Stimulated activated CD4-positive, alpha-beta T cell treated with anti-CD3 and anti-CD28 coated beads, Interleukin-15, amount 100 ng/mL, for 1 hour (primary cell): ENCODE data around the gene NAE1.
"Not testable (repeated sequence)": the region's sequence is repeated elsewhere in the genome, so short reads cannot be mapped to it uniquely, and the experiment has no call there.

ENCODE experiments used
- DNase-seq, 2 donors: peaks; one replicate each; pipeline ENCODE4 v3.0.0-alpha.2; 2020; ENCODE audit warnings: low read depth in 1 of 2, low spot score in 1 of 2

Gene NAE1

DNA sequence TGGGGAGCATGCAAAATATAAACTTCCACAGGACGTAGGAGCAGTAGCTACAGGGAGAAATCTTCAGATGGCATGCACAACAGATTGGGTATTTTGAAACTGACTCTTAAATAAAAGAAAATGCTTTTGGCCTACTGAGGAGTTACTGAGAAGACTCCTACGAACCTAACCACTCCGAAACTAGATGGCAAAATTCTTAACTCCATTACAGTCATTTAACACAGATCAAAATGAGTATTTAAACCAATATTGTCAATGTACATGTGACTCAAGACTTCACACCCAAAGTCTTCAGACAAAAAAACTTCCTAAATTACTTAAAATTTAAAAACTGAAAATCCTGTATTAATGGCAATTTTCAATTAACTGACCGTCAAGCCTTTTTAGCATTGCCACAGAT, 21.0 kb downstream of the NAE1 start:
- no peak for DNase-seq

GRCh38 chr16:66802159-66802558, 28.6 kb downstream of the NAE1 start:
- no peak for DNase-seq

DNA sequence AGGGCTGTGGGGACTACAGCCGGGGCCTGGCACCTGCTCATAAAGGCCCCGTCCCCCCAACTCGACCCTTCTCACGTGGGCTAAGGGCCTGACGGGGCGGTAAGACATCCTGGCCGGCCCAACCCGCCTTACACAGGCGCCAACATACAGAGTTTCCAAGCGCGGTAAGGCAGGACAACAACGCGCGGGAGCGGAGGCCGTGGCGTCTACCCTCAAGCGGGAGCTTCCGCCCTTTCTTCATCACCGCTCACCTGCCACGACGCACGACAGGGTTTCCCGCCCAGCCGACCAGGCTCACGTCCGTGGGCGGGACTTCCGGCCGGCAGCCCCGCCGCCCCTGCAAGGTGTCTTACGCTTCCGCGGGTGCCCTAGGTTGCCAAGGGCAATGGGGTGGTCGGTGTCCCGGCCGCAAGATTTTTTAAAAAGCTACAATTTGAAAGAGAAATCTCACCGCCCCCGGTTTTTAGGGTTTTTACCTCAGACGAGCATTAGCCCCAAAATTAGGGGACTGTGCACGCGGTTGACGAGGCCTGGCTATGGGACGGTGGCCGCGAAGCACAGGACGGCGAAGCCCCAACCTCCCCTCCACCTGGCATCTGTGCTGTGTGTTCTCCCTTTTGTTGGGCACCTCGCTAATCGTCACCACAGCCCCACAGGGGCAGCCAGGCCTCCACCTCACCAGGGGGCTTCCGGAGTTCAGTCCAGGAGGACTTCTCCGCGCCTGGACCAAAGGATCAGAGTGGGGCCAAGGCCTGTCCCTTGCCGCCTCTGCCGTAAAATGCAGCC, 29.3 kb downstream of the NAE1 start, which contains the start of gene TERB1:
TERB1 (minus strand) TSS at position 265 of the 786 bp plus-strand sequence. CDS start 4,786 bp downstream, outside the sequence.
- no peak for DNase-seq

DNA sequence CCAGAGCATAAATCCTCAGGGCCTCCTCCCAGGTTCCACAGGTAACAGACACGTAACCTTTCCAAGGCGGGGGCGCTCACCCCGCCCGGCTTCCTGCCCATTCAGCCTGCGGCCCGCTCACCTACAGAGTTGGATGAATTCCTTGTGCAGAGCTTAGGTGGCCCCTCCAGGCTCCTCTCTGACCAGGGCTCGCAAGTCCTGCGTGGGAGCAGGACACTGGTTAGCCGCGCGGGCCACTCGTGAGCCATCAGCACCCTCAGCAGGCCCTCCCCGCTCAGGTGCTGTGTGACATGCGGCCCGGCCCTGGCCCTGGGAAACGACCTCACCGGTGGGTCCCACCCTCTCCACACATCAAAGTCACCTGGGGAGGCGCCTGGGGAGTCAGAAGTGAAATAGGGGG, 29.9 kb downstream of the NAE1 start:
- no peak for DNase-seq

- no peak for DNase-seq
Measured at GRCh38 chr16:66798161-66798560, 32.6 kb downstream of the NAE1 start.

DNA sequence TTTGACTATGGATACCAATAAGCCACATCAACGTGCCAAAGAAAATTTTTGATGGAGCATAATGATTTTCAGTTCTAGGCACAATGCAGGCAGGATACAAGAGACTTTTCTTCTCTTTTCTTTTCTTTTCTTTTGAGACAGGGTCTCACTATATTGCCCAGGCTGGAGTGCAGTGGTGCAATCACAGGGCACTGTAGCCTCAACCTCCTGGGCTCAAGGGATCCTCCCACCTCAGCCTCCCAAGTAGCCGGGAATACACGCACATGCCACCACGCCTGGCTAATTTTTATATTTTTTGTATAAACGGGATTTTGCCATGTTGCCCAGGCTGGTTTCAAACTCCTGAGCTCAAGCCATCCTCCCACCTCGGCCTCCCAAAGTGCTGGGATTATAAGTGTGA, 36.8 kb downstream of the NAE1 start:
- DNase-seq, result not testable (repeated sequence)

DNA sequence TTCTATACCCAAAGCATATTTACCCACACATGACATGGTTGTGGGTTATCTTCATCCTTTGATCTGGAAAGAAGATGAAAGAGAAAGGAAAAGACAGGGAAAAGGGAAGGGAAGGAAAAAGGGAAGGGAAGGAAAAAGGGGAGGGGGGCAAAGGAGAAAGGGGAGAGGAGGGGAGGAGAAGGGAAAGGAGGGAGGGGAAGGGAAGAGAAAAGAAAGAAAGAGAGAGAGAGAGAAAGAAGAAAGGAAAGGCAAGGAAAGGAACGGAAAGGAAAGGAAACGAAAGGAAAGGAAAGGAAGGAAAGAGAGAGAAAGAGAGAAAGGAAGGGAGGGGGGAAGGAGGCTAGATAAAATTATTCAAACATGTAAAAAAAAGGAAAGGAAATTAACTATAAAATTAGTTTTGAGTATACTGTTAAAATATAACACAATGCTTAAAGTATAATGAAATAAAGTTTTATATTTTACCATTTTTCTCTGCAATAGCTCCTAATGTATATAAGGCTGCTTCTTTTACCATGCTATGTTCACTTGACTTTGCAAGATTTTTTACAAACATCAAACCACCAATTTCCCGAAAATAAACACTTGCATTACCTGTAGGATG, 40.5 kb downstream of the NAE1 start:
- DNase-seq, result no peak

DNA sequence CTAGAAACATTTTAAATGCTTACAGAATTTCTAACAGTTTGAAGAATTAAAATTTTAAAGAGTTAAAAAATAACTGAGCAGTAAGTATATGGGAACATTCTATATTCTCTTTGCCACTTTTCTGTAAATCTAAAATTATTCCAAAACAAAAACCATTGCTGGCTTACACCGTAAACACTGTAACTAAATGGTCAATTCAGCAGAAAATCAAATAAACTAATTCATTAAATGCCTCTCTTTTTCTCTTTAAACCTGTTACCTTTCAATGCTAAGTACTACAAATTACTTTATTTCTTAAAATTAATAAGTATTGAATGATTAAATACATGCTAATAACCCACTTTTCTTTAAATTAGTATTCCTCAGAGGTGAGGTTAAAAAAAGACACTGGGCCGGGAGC, 43.3 kb downstream of the NAE1 start:
- no peak for DNase-seq

DNA sequence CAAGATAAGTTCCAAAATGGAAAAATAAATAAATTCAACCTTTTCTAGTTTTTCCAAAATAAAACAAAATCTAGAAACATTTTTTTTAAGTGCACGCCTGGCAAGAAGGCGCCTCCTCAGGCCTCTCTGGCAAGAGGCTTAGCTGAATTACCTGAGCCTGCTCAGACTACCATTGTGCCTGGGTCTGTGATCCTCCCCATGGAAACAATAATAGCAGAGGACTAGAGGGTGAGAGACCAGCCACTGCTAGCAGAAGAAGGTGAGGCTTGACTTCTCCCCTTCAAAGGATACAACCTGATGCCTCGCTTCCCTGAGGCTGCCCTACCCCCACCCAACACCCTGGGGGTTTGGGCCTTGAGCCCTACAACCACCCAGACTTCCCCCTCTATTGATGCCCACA, 44.2 kb downstream of the NAE1 start:
- DNase-seq, result no peak

DNA sequence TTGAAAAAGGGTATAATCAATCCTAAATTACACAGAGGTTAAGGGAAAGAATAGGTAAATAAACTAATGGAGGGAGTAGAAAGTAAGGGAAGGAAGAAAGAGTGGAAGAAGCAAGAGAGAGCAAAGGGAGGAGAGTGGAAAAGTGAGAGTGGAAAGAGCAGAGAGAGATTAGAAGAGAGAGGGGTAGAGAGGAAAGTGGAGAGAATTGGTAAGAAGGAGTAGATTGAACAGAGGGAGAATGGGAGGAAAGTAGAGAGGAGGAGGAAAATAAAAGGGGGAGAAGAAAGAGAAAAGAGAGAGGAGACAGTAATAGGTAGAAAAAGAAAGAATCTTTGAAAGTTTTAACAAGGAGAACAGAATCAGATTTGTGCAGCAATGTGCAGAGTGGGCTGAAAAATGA, 54.3 kb downstream of the NAE1 start:
- DNase-seq, result no peak

GRCh38 chr16:66774981-66775380, 55.8 kb downstream of the NAE1 start:
- DNase-seq, result no peak

GRCh38 chr16:66758086-66758485, 72.7 kb downstream of the NAE1 start:
- DNase-seq, result no peak

DNA sequence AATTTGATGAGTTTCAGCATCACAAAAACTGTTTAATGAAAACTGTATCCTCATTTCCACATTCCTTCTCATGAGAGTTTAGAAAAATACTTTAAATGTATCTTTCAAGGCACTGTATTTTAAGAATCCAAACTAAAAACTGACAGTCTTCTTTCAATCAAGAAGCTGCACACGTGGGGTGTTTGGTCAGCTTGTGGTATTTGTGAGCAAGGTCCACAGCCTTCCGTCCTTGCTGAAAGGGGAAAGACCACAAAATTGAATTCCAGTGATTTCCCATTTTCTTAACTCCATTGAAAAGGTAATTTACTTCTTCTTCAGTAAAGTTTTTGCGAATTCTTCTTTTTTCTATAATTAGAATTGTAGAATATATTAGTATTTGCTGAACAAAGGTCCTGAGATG, 76.0 kb downstream of the NAE1 start:
- DNase-seq, result no peak

- DNase-seq, result no peak
Measured at GRCh38 chr16:66754211-66754610, 76.6 kb downstream of the NAE1 start.

DNA sequence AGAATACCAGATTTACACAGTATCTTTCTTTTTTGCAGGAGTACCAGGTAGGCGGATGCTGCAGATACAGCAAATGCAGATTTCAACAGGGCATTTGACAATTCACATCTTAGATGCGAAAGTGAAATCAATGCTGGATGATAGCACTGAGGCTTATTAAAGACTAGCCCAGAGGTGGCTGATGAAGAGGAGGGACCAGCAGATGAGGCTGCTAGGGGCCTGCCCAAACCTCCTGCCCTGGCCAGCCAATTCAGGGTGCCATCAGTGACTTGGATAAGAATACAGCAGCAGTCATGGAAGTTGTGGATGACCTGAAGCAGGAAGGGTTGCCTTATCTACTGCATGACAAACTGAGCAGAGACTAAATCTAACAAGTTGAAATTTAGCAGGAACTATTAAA, 77.8 kb downstream of the NAE1 start:
- no peak for DNase-seq
